Transverse colon (tissue), 4 donors: ENCODE measurements around the gene ZMIZ1. TPM values are rescaled to one million over a fixed set of nuclear protein-coding genes. Genes with fewer than 3 reads are reported as not detected.
A peak's percentile ranks its signal among the peaks of the same experiment; 100 is the strongest.

Experiments
- DNase-seq: peaks from one replicate; pipeline ENCODE4 v3.0.0-alpha.2; 2019
- H3K27ac ChIP-seq, 4 donors: fragments of 200-600 bp; sonication (generic); 2 replicates each; pipeline ENCODE4 v1.5.1; 2016 to 2018; ENCODE audit warnings: inconsistent platforms in 4 of 4
- H3K27me3 ChIP-seq: fragments of 200-600 bp; sonication (generic); 2 replicates; pipeline ENCODE4 v1.5.1; 2017; ENCODE audit warnings: inconsistent platforms
- H3K36me3 ChIP-seq, 4 donors: fragments of 200-600 bp; sonication (generic); 2 replicates each; pipeline ENCODE4 v1.5.1; 2017 to 2019; ENCODE audit warnings: inconsistent platforms in 4 of 4
- H3K4me1 ChIP-seq, 4 donors: fragments of 200-600 bp; sonication (generic); 2 replicates each; pipeline ENCODE4 v1.5.1; 2017 to 2020; ENCODE audit warnings: inconsistent platforms in 4 of 4
- H3K4me3 ChIP-seq, 4 donors: fragments of 200-600 bp; sonication (generic); 1 replicate in 1 of 4; 2 replicates in 3 of 4; pipeline versions ENCODE4 v1.5.1 to v1.6.1; 2017 to 2019; ENCODE audit warnings: inconsistent platforms in 4 of 4
- H3K9me3 ChIP-seq, 2 donors: fragments of 200-600 bp; sonication (generic); 2 replicates each; pipeline ENCODE4 v1.5.1; 2017 to 2019; ENCODE audit warnings: inconsistent platforms in 2 of 2
- EP300 ChIP-seq: sonication (generic); formaldehyde crosslinking; IDR thresholded peaks from one replicate; pipeline ENCODE4 v1.6.1; 2017; ENCODE audit warnings: antibody characterized with exemption, low read depth
- POLR2A ChIP-seq: fragments of 450-650 bp; IDR thresholded peaks from one replicate; pipeline ENCODE4 v1.6.1; 2016; ENCODE audit warnings: antibody characterized with exemption, mild to moderate bottlenecking, moderate library complexity
- POLR2AphosphoS5 ChIP-seq, 3 donors: sonication (generic); formaldehyde crosslinking; IDR thresholded peaks; one replicate each; pipeline ENCODE4 v1.6.1; 2016; ENCODE audit warnings: antibody characterized with exemption in 3 of 3
- WGBS, 2 donors: methylation state at CpG; one replicate each; pipeline ENCODE4 v1.1.5; 2018; ENCODE audit warnings: low coverage in 1 of 2; 5-methylcytosine and 5-hydroxymethylcytosine counted together
- in situ Hi-C, 4 donors: fragments of 200-750 bp; cut with MboI; loops; one replicate each; pipeline versions ENCODE4 v1.15.0 to v1.15.1; 2017; ENCODE audit warnings: low sequenced_read_pairs in 3 of 4, low pct_ligation_motif_present in 1 of 4, low pct_unique_long_range_greater_than_20kb in 1 of 4
- intact Hi-C: fragments of 100-400 bp; cut with DNase I; formaldehyde crosslinking; loops from one replicate; pipeline ENCODE4 v1.15.1; 2023; ENCODE audit warnings: low total_unique reads
- total RNA-seq, 4 donors: library from RNA; depleted of rRNA; stranded (reverse); fragments of >200 nt; gene quantifications; one replicate each; pipeline ENCODE4 v1.1.0, GENCODE V29; 2016
- TF ChIP-seq, protein P1 (sequence below), 5 experiments: fragments of 200-600 bp in 3 of 5; fragments of 450-650 bp in 2 of 5; sonication (generic) in 3 of 5; IDR thresholded peaks; 1 replicate in 2 of 5; 2 replicates in 3 of 5; pipeline ENCODE4 v1.5.1; 2016 to 2017; ENCODE audit warnings: antibody characterized with exemption in 5 of 5, inconsistent platforms in 3 of 5, mild to moderate bottlenecking in 2 of 5, moderate library complexity in 1 of 5

ZMIZ1 gene
- total RNA-seq, 4 donors from 2014 or later, result 32.0 to 108 (median 63.0) TPM

DNA sequence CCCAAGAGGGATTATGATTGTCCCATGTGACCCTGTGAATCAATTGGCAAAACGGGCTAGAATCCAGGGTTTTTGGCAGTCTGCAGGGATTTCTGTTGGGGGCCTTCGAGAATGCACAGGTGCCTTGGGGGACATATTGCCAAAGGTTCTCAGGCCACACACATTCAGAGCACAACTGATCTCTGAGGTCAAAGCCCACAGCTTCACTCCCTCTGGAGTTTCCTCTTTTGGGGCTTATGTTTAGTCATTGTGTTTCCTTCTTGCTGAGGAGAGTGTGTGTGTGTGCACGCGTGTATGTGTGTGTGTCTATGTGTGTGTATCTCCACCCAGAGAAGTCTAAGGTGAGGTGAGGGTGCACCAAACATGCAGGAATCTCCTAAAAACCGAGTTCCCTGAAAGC lies 287.3 kb downstream of the ZMIZ1 start:
- no peaks in the 10 kb centered on the region for H3K27me3 ChIP-seq
- TF ChIP-seq, protein P1, sequence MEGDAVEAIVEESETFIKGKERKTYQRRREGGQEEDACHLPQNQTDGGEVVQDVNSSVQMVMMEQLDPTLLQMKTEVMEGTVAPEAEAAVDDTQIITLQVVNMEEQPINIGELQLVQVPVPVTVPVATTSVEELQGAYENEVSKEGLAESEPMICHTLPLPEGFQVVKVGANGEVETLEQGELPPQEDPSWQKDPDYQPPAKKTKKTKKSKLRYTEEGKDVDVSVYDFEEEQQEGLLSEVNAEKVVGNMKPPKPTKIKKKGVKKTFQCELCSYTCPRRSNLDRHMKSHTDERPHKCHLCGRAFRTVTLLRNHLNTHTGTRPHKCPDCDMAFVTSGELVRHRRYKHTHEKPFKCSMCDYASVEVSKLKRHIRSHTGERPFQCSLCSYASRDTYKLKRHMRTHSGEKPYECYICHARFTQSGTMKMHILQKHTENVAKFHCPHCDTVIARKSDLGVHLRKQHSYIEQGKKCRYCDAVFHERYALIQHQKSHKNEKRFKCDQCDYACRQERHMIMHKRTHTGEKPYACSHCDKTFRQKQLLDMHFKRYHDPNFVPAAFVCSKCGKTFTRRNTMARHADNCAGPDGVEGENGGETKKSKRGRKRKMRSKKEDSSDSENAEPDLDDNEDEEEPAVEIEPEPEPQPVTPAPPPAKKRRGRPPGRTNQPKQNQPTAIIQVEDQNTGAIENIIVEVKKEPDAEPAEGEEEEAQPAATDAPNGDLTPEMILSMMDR (IDR thresholded peaks at IDR 0.05), result no peak
- no peak for TF ChIP-seq POLR2A
- TF ChIP-seq POLR2AphosphoS5 (IDR thresholded peaks at IDR 0.05), result no peak
- no peak for TF ChIP-seq EP300
- intact Hi-C loops (loop anchor here (2.0 kb wide), 1 partner anchor 39 kb away; no protein-coding TSS in a partner anchor), in situ Hi-C loops (loop anchor here in 1 of 4 donors (25.0 kb wide), 1 partner anchor 856 kb away; the partner anchor contains the start of gene ANXA11)
- no peak for DNase-seq
- no peak overlapping the region for H3K4me3 ChIP-seq
- peaks cover 0 to 12% (median 4%) of the 10 kb centered on the region in 4 donors for H3K4me1 ChIP-seq
- H3K27ac ChIP-seq, result no peak overlapping the region
- H3K36me3 ChIP-seq, result peaks cover 0 to 35% (median 11%) of the 10 kb centered on the region in 4 donors
- WGBS, 2 donors, result 76 to 78% methylated on average over 3 to 5 of the region's 5 CpGs
- no peaks in the 10 kb centered on the region for H3K9me3 ChIP-seq

- Histone ChIP-seq H3K9me3 (no peaks in the 10 kb centered on the region), H3K27me3 (no peaks in the 10 kb centered on the region), H3K27ac (no peak overlapping the region), H3K4me1 (peaks cover 0 to 12% (median 4%) of the 10 kb centered on the region in 4 donors), H3K4me3 (no peak overlapping the region), H3K36me3 (peaks cover 0 to 25% (median 6%) of the 10 kb centered on the region in 4 donors)
- in situ Hi-C loops (loop anchor here in 1 of 4 donors (25.0 kb wide), 1 partner anchor 855 kb away; the partner anchor contains the start of gene ANXA11), intact Hi-C loops (loop anchor here (2.0 kb wide), 1 partner anchor 38 kb away; no protein-coding TSS in a partner anchor)
- no peak for DNase-seq
- 95 to 97% methylated on average over 6 to 9 of the region's 9 CpGs for WGBS, 2 donors
- TF ChIP-seq POLR2AphosphoS5 (IDR thresholded peaks at IDR 0.05) (no peak), EP300 (no peak), POLR2A (no peak)
- TF ChIP-seq, protein P1 (IDR thresholded peaks at IDR 0.05), result no peak
Measured at GRCh38 chr10:79357180-79357579, 288.4 kb downstream of the ZMIZ1 start.

GRCh38 chr10:79358811-79359210 lies 290.0 kb downstream of the ZMIZ1 start:
- peak; percentile 70 for DNase-seq
- peak overlapping the region; percentile 44 to 64 (median 62) for H3K27ac ChIP-seq

DNA sequence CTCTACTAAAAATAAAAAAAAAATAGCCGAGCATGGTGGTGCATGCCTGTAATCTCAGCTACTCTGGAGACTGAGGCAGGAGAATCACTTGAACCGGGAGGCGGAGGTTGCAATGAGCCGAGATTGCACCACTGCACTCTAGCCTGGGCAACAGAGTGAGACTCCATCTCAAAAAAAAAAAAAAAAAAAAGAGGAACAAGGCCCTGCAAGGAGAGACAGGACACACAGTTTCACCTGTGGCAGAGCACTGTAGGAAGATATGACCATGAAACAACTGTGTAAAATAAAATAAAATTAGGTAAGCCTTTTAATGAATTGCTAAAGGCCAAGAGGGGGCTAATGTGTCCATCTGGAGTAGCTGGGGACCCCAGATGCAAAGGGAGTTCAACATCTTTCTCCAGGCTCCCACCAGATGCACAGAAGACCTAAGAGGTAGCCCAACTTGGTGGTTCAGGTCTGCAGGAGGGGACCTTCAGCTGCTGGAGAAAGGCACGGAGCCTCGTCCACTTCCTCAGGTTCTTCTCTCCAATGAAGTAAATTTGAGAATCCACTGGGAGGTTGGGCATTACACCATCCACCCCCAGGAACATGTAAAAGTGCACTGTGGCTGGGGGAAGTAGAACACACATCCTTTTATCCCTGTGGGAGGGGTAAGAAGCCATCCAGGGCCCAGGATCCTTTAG lies 291.2 kb downstream of the ZMIZ1 start:
- Histone ChIP-seq H3K27me3 (no peaks in the 10 kb centered on the region), H3K4me3 (no peak overlapping the region), H3K27ac (no peak overlapping the region), H3K9me3 (no peaks in the 10 kb centered on the region), H3K4me1 (peaks cover 0 to 12% (median 4%) of the 10 kb centered on the region in 4 donors), H3K36me3 (no peaks in the 10 kb centered on the region)
- no peak for TF ChIP-seq POLR2A
- TF ChIP-seq, protein P1 (IDR thresholded peaks at IDR 0.05), result no peak
- no peak for TF ChIP-seq EP300
- no peak for TF ChIP-seq POLR2AphosphoS5 (IDR thresholded peaks at IDR 0.05)
- intact Hi-C loops, result no loop called here
- no peak for DNase-seq
- in situ Hi-C loops, result loop anchor here in 1 of 4 donors (25.0 kb wide), 1 partner anchor 852 kb away; the partner anchor contains the start of gene ANXA11
- 88 to 100% methylated on average over 3 to 6 of the region's 6 CpGs for whole genome bisulfite sequencing, 2 donors

More at GRCh38 chr10:79358811-79359210, 290.0 kb downstream of the ZMIZ1 start:
- WGBS, 2 donors, result 27 to 54% methylated on average over 3 to 5 of the region's 5 CpGs
- Histone ChIP-seq H3K4me3 (no peak overlapping the region), H3K27me3 (no peaks in the 10 kb centered on the region), H3K4me1 (peaks cover 0 to 12% (median 4%) of the 10 kb centered on the region in 4 donors), H3K9me3 (no peaks in the 10 kb centered on the region), H3K36me3 (peaks cover 0 to 8% (median 0%) of the 10 kb centered on the region in 4 donors)
- in situ Hi-C loops, result loop anchor here in 1 of 4 donors (25.0 kb wide), 1 partner anchor 853 kb away; the partner anchor contains the start of gene ANXA11
- intact Hi-C loops, result no loop called here
- TF ChIP-seq POLR2AphosphoS5 (IDR thresholded peaks at IDR 0.05), result peak in 2 of 3 donors; percentile 15 to 31
- no peak for TF ChIP-seq EP300
